IMR-90 (cell line): ENCODE measurements around the gene RAB23. TPM values are rescaled to one million over a fixed set of nuclear protein-coding genes. Genes with fewer than 3 reads are reported as not detected.

Experiments
- ATAC-seq: fragments of 200-7000 bp; cut with Tn5 transposase; 2 replicates; pipeline ENCODE4 v1.9.1; 2020; ENCODE audit warnings: low read depth, mild to moderate bottlenecking, moderate library complexity
- BruUV-seq: library from RNA; stranded (reverse); fragments of 400-500 nt; replicated peaks from 2 replicates; lab custom pipeline; 2021; lab: Mats Ljungman, UMichigan
- CTCF ChIA-PET: fragments of 300-600 bp; formaldehyde crosslinking; extraction: SDS; loops from one replicate; lab custom pipeline; 2021; ENCODE audit warnings: antibody characterized with exemption; lab: Yijun Ruan, JAX
- POLR2A ChIA-PET: fragments of 300-600 bp; sonication (Branson Sonifier 250); formaldehyde crosslinking; loops from one replicate; lab custom pipeline; 2022; ENCODE audit warnings: antibody characterized with exemption; ENCODE audit not compliant: unreplicated experiment; lab: Charles Lee
- DNase-seq: peaks from one replicate; pipeline ENCODE4 v3.0.0; 2013
- H2AFZ ChIP-seq: replicated peaks from 2 replicates; pipeline ENCODE3; 2013; ENCODE audit warnings: low read length, mild to moderate bottlenecking; ENCODE audit not compliant: poor library complexity
- H2AK5ac ChIP-seq: 2 replicates; pipeline ENCODE4 v1.6.1; 2013; ENCODE audit warnings: low read depth, low read length, inconsistent platforms
- H2AK9ac ChIP-seq: replicated peaks from 2 replicates; pipeline ENCODE3; 2013; ENCODE audit warnings: mild to moderate bottlenecking, low read depth, low read length, moderate library complexity; ENCODE audit not compliant: poor library complexity
- H2BK120ac ChIP-seq: 2 replicates; pipeline ENCODE4 v1.6.1; 2013; ENCODE audit warnings: low read depth, low read length, inconsistent platforms
- H2BK15ac ChIP-seq: 3 replicates; pipeline ENCODE4 v1.6.1; 2013; ENCODE audit warnings: low read depth, low read length, inconsistent platforms
- H2BK20ac ChIP-seq: 2 replicates; pipeline ENCODE4 v1.6.1; 2013; ENCODE audit warnings: low read depth, mild to moderate bottlenecking, inconsistent platforms, low read length, moderate library complexity
- H2BK5ac ChIP-seq: 2 replicates; pipeline ENCODE4 v1.6.1; 2013; ENCODE audit warnings: mild to moderate bottlenecking, low read depth, low read length, inconsistent platforms; ENCODE audit not compliant: poor library complexity, severe bottlenecking
- H3K14ac ChIP-seq: replicated peaks from 2 replicates; pipeline ENCODE4 v1.6.1; 2013; ENCODE audit warnings: low read depth, low read length, inconsistent platforms
- H3K18ac ChIP-seq: 2 replicates; pipeline ENCODE4 v1.6.1; 2013; ENCODE audit warnings: low read depth, low read length, control low read depth
- H3K23ac ChIP-seq: 2 replicates; pipeline ENCODE4 v1.6.1; 2013; ENCODE audit warnings: low read depth, low read length, inconsistent platforms
- H3K27ac ChIP-seq: 2 replicates; pipeline ENCODE4 v1.5.1; 2013; ENCODE audit warnings: mild to moderate bottlenecking, control low read depth, low read length; ENCODE audit not compliant: insufficient read depth
- H3K27me3 ChIP-seq: 2 replicates; pipeline ENCODE4 v1.6.1; 2013; ENCODE audit warnings: low read length; ENCODE audit not compliant: control insufficient read depth, insufficient read depth
- H3K36me3 ChIP-seq: 2 replicates; pipeline ENCODE4 v1.6.1; 2013; ENCODE audit warnings: low read length, mixed read lengths; ENCODE audit not compliant: control insufficient read depth, insufficient read depth
- H3K4ac ChIP-seq: 2 replicates; pipeline ENCODE4 v1.6.1; 2013; ENCODE audit warnings: low read depth, low read length, inconsistent platforms
- H3K4me1 ChIP-seq: 2 replicates; pipeline ENCODE4 v1.6.1; 2013; ENCODE audit warnings: low read length, mixed read lengths; ENCODE audit not compliant: control insufficient read depth, insufficient read depth
- H3K4me2 ChIP-seq: 2 replicates; pipeline ENCODE4 v1.6.1; 2013; ENCODE audit warnings: low read depth, mild to moderate bottlenecking, control low read depth, low read length, moderate library complexity
- H3K4me3 ChIP-seq: 2 replicates; pipeline ENCODE4 v1.5.1; 2013; ENCODE audit warnings: low read depth, mild to moderate bottlenecking, control low read depth, low read length, moderate library complexity; ENCODE audit not compliant: insufficient read depth
- H3K56ac ChIP-seq: 2 replicates; pipeline ENCODE4 v1.6.1; 2013; ENCODE audit warnings: low read length, inconsistent platforms; ENCODE audit not compliant: insufficient read depth; ENCODE audit errors: extremely low read depth
- H3K79me1 ChIP-seq, 2 experiments: 2 replicates each; pipeline ENCODE4 v1.6.1; 2013; ENCODE audit warnings: low read length in 2 of 2, inconsistent platforms in 1 of 2, low read depth in 1 of 2
- H3K9ac ChIP-seq: 2 replicates; pipeline ENCODE4 v1.6.1; 2013; ENCODE audit warnings: low read depth, low read length, control low read depth
- H3K9me1 ChIP-seq: 2 replicates; pipeline ENCODE4 v1.6.1; 2013; ENCODE audit warnings: low read length, inconsistent platforms; ENCODE audit not compliant: insufficient read depth
- H3K9me3 ChIP-seq: 2 replicates; pipeline ENCODE4 v1.6.1; 2013; ENCODE audit warnings: low read length; ENCODE audit not compliant: control insufficient read depth, insufficient read depth
- H4K20me1 ChIP-seq: 2 replicates; pipeline ENCODE4 v1.6.1; 2013; ENCODE audit warnings: low read length, inconsistent platforms; ENCODE audit not compliant: insufficient read depth
- H4K5ac ChIP-seq: 2 replicates; pipeline ENCODE4 v1.6.1; 2013; ENCODE audit warnings: mild to moderate bottlenecking, low read depth, low read length, control low read depth
- H4K8ac ChIP-seq, 2 experiments: 2 replicates each; pipeline ENCODE4 v1.6.1; 2013; ENCODE audit warnings: low read depth in 2 of 2, low read length in 2 of 2, control low read depth in 1 of 2, inconsistent platforms in 1 of 2
- H4K91ac ChIP-seq: 2 replicates; pipeline ENCODE4 v1.6.1; 2013; ENCODE audit warnings: low read depth, low read length, inconsistent platforms; ENCODE audit not compliant: insufficient read depth
- BHLHE40 ChIP-seq: fragments of 150-350 bp; IDR thresholded peaks from 2 replicates; pipeline ENCODE4 v1.6.1; 2016; ENCODE audit warnings: mild to moderate bottlenecking, low read depth, low read length
- CEBPB ChIP-seq: IDR thresholded peaks from 2 replicates; pipeline ENCODE4 v1.6.1; 2012; ENCODE audit warnings: low read depth, low read length, improper control_type of control experiment
- ELK1 ChIP-seq: fragments of 150-350 bp; IDR thresholded peaks from 2 replicates; pipeline ENCODE4 v1.6.1; 2016; ENCODE audit warnings: low read depth, mild to moderate bottlenecking, low read length, moderate library complexity, borderline replicate concordance
- FOS ChIP-seq: fragments of 150-350 bp; IDR thresholded peaks from 2 replicates; pipeline ENCODE4 v1.6.1; 2016; ENCODE audit warnings: low read depth, low read length
- MAFK ChIP-seq: IDR thresholded peaks from 2 replicates; pipeline ENCODE4 v1.6.1; 2012; ENCODE audit warnings: low read depth, low read length, improper control_type of control experiment
- MAZ ChIP-seq: IDR thresholded peaks from 2 replicates; pipeline ENCODE4 v1.6.1; 2012; ENCODE audit warnings: low read depth, mild to moderate bottlenecking, low read length, improper control_type of control experiment, moderate library complexity, borderline replicate concordance
- MXI1 ChIP-seq: IDR thresholded peaks from 2 replicates; pipeline ENCODE4 v1.6.1; 2012; ENCODE audit warnings: low read depth, mild to moderate bottlenecking, low read length, moderate library complexity, borderline replicate concordance
- NFE2L2 ChIP-seq: fragments of 150-350 bp; IDR thresholded peaks from 2 replicates; pipeline ENCODE4 v1.6.1; 2016; ENCODE audit warnings: low read depth, mild to moderate bottlenecking, low read length
- POLR2A ChIP-seq: IDR thresholded peaks from 2 replicates; pipeline ENCODE4 v1.6.1; 2012; ENCODE audit warnings: mild to moderate bottlenecking, low read depth, low read length
- RAD21 ChIP-seq: IDR thresholded peaks from 2 replicates; pipeline ENCODE4 v1.6.1; 2012; ENCODE audit warnings: low read length, improper control_type of control experiment
- RCOR1 ChIP-seq: IDR thresholded peaks from 2 replicates; pipeline ENCODE4 v1.6.1; 2012; ENCODE audit warnings: mild to moderate bottlenecking, low read length, improper control_type of control experiment; ENCODE audit not compliant: insufficient replicate concordance
- SMC3 ChIP-seq: fragments of 150-350 bp; IDR thresholded peaks from 2 replicates; pipeline ENCODE4 v1.6.1; 2016; ENCODE audit warnings: low read depth, mild to moderate bottlenecking, antibody characterized with exemption, low read length, moderate library complexity
- USF2 ChIP-seq: fragments of 150-350 bp; IDR thresholded peaks from 2 replicates; pipeline ENCODE4 v1.6.1; 2017; ENCODE audit warnings: mild to moderate bottlenecking, antibody characterized with exemption, low read length, low read depth
- WGBS, 2 experiments: methylation state at CpG; one replicate each; pipeline versions ENCODE4 v1.1.5 to v1.1.7; 2013; ENCODE audit warnings: missing lambda C conversion rate in 2 of 2; ENCODE audit not compliant: insufficient read length in 1 of 2; ENCODE audit errors: extremely low coverage in 2 of 2; 5-methylcytosine and 5-hydroxymethylcytosine counted together
- dilution Hi-C: fragments of 300-500 bp; cut with HindIII; formaldehyde crosslinking; loops from one replicate; pipeline ENCODE4 v1.14.3; 2018; ENCODE audit warnings: low sequenced_read_pairs; ENCODE audit not compliant: unreplicated experiment
- in situ Hi-C: fragments of 300-500 bp; cut with MboI; formaldehyde crosslinking; loops from 3 replicates; pipeline ENCODE4 v1.14.3; 2019; ENCODE audit warnings: low sequenced_read_pairs, inconsistent platforms, mixed read lengths
- intact Hi-C: fragments of 100-400 bp; cut with micrococcal nuclease; formaldehyde crosslinking; loops from 2 replicates; pipeline ENCODE4 v1.10.0; 2022
- polyA plus RNA-seq, 3 experiments: library from polyadenylated mRNA; depleted of rRNA; stranded (reverse); fragments of >200 nt; gene quantifications; 2 replicates each; pipeline ENCODE4 v1.2.3, GENCODE V29; 2012; ENCODE audit warnings: low replicate concordance in 1 of 3
- total RNA-seq: library from RNA; depleted of rRNA; stranded (reverse); fragments of >200 nt; gene quantifications from 2 replicates; pipeline ENCODE4 v1.2.3, GENCODE V29; 2012
- TF ChIP-seq, protein P1 (sequence below): conservative IDR thresholded peaks from 2 replicates; pipeline ENCODE4 v1.5.1; 2012; ENCODE audit warnings: mild to moderate bottlenecking, low read depth, low read length, improper control_type of control experiment

RAB23 gene
- total and polyA plus RNA-seq, 2 of the 4 experiments (the other 2 are of a cell fraction) = 10.8 to 13.3 TPM

GRCh38 chr6:57242505-57242904 lies 20.4 kb upstream of the RAB23 start:
- Histone ChIP-seq H3K9ac (peak overlapping the region; percentile 79), H3K9me1 (no peaks in the 10 kb centered on the region; the same call in 1 of the 2 replicates), H4K20me1 (no peaks in the 10 kb centered on the region), H2BK15ac (peak overlapping the region; percentile 100; the same call in 1 of the 3 replicates), H2AK9ac (no peak overlapping the region), H3K56ac (peak overlapping the region; percentile 82), H3K4me3 (no peak overlapping the region), H3K27me3 (no peaks in the 10 kb centered on the region), H3K4me1 (peaks cover 9% of the 10 kb centered on the region), H2AK5ac (no peak overlapping the region), H3K9me3 (no peaks in the 10 kb centered on the region), H3K18ac (peak overlapping the region; percentile 97), H3K14ac (peak overlapping the region; percentile 98; the same call in 1 of the 2 replicates), H2BK120ac (peak overlapping the region; percentile 98), H2BK5ac (peak overlapping the region; percentile 100), H3K4ac (peak overlapping the region; percentile 94; the same call in 1 of the 2 replicates), H3K36me3 (no peaks in the 10 kb centered on the region), H4K91ac (peak overlapping the region; percentile 96), H4K8ac (peak overlapping the region; percentile 89 to 99; a peak in 3 of 4 replicates), H3K27ac (peak overlapping the region; percentile 98; the same call in 1 of the 2 replicates), H2AFZ (no peak overlapping the region), H4K5ac (no peak overlapping the region; the same call in 1 of the 2 replicates), H3K23ac (peak overlapping the region; percentile 91; the same call in 1 of the 2 replicates), H3K4me2 (no peak overlapping the region), H3K79me1 (0 out of 4 replicates have a peak, but pooled peaks cover 0 to 10% of the 10 kb centered on the region in 2 experiments), H2BK20ac (peak overlapping the region; percentile 99; the same call in 1 of the 2 replicates)
- peak; percentile 99 for DNase-seq
- in situ Hi-C loops = no loop called here
- no CpG with 5 or more reads among the region's 2 CpGs for WGBS, 2 experiments
- BruUV-seq = no TSS peak
- dilution Hi-C loops = no loop called here
- ChIA-PET CTCF (no interaction called here), POLR2A (no interaction called here)
- no peak for TF ChIP-seq RAD21
- TF ChIP-seq RCOR1 = no peak
- TF ChIP-seq MAFK = 0 out of 2 replicates have a peak, but pooled peaks have one; percentile 17
- TF ChIP-seq FOS = peak; percentile 35; the same call in 1 of the 2 replicates
- no peak for TF ChIP-seq MAZ
- no peak for TF ChIP-seq NFE2L2
- TF ChIP-seq, protein P1, sequence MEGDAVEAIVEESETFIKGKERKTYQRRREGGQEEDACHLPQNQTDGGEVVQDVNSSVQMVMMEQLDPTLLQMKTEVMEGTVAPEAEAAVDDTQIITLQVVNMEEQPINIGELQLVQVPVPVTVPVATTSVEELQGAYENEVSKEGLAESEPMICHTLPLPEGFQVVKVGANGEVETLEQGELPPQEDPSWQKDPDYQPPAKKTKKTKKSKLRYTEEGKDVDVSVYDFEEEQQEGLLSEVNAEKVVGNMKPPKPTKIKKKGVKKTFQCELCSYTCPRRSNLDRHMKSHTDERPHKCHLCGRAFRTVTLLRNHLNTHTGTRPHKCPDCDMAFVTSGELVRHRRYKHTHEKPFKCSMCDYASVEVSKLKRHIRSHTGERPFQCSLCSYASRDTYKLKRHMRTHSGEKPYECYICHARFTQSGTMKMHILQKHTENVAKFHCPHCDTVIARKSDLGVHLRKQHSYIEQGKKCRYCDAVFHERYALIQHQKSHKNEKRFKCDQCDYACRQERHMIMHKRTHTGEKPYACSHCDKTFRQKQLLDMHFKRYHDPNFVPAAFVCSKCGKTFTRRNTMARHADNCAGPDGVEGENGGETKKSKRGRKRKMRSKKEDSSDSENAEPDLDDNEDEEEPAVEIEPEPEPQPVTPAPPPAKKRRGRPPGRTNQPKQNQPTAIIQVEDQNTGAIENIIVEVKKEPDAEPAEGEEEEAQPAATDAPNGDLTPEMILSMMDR = no peak
- TF ChIP-seq MXI1 = no peak
- TF ChIP-seq CEBPB = peak; percentile 85
- TF ChIP-seq BHLHE40 = peak; percentile 67; the same call in 1 of the 2 replicates
- no peak for TF ChIP-seq SMC3
- peak; percentile 63 for TF ChIP-seq USF2
- no peak for TF ChIP-seq POLR2A
- TF ChIP-seq ELK1 = no peak
- ATAC-seq = peak; percentile 95
- intact Hi-C loops = no loop called here
